ENCODE data around the gene GDI1. TPM values are rescaled to one million over a fixed set of nuclear protein-coding genes. Genes with fewer than 3 reads are reported as not detected.

GDI1 gene
- total and polyA plus RNA-seq, 9 of the 15 experiments (the other 6 are each of a cell fraction or from before 2014, with no cell fraction given), result 0.97 to 82.6 (median 37.5) TPM

DNA sequence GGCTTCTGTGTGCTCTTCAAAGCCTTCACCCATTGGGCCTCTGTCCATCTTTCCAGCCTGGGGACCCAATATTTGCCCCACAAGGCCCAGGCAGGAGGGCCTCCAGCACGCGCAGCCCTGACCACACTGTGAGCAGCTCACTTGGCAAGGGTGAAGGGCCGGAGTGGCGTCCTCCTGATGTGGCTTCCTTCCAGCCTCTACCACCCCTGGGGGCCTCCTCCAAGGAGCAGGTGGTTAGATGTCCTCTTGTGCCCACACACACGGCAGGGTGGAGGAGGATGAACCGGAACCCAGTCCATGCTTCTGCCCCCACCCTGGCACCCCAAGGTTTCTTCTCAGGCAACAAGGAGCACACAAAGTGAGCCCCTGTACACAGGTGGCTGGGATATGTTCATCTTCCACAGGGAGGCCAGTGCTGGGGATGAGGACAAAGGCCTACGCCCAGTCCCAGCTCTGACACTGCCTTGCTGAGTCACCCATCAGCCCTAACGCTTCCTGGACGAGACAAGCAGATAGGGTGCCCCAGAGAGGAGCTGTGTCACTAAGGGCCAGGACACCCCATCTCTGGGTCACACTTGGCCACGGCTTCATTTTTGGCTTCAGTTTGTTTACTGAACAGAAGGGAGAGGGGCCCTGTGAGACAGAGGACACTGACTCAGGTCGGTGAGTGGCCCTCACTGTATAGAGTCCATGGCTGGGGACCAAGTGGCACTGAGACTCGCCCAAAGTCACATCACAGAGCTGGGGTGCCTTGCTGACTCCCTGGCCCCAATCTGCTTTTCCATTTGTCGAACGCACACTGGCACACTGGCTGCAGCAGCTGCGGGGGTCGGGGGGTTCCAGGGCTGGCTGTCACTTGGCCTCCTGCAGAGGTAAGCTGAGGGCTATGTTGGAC lies 47.5 kb downstream of the GDI1 start (continued):
- TF ChIP-seq, protein P1, sequence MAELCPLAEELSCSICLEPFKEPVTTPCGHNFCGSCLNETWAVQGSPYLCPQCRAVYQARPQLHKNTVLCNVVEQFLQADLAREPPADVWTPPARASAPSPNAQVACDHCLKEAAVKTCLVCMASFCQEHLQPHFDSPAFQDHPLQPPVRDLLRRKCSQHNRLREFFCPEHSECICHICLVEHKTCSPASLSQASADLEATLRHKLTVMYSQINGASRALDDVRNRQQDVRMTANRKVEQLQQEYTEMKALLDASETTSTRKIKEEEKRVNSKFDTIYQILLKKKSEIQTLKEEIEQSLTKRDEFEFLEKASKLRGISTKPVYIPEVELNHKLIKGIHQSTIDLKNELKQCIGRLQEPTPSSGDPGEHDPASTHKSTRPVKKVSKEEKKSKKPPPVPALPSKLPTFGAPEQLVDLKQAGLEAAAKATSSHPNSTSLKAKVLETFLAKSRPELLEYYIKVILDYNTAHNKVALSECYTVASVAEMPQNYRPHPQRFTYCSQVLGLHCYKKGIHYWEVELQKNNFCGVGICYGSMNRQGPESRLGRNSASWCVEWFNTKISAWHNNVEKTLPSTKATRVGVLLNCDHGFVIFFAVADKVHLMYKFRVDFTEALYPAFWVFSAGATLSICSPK (IDR thresholded peaks at IDR 0.05; ENCODE audit: borderline replicate concordance), result no peak
- TF ChIP-seq NFRKB (IDR thresholded peaks at IDR 0.05; ENCODE audit: low read depth) (no peak), ZEB2 (IDR thresholded peaks at IDR 0.05) (peak; percentile 69), SMAD4 (CRISPR knock-in tag; conservative IDR thresholded peaks at IDR 0.05) (no peak), SIX5 (IDR thresholded peaks at IDR 0.05; ENCODE audit: borderline replicate concordance in 1 of 2, insufficient read depth in 1 of 2, low read depth in 1 of 2, low read length in 2 of 2) (no peak), ZBTB8A (IDR thresholded peaks at IDR 0.05; ENCODE audit: partially characterized antibody) (no peak), SMAD2 (IDR thresholded peaks at IDR 0.05; ENCODE audit: low read depth, low read length) (no peak), ZNF253 (CRISPR knock-in tag; conservative IDR thresholded peaks at IDR 0.05) (no peak), SLC30A9 (CRISPR knock-in tag; IDR thresholded peaks at IDR 0.05) (no peak), IRF2 (CRISPR knock-in tag; IDR thresholded peaks at IDR 0.05) (no peak), LARP7 (IDR thresholded peaks at IDR 0.05) (no peak), RBM14 (IDR thresholded peaks at IDR 0.05; ENCODE audit: borderline replicate concordance, insufficient read depth, low read depth, low read length) (no peak), RFX7 (CRISPR knock-in tag; IDR thresholded peaks at IDR 0.05) (no peak), SAP30 (IDR thresholded peaks at IDR 0.05; ENCODE audit: borderline replicate concordance, insufficient read depth, low read depth, low read length, poor library complexity, severe bottlenecking) (no peak), HDAC1 (IDR thresholded peaks at IDR 0.05) (peak in 1 of 2 experiments; percentile 59; a peak in 1 of 4 replicates), ZC3H8 (IDR thresholded peaks at IDR 0.05) (no peak), OTX1 (CRISPR knock-in tag; IDR thresholded peaks at IDR 0.05) (no peak)
- TF ChIP-seq, protein P2, sequence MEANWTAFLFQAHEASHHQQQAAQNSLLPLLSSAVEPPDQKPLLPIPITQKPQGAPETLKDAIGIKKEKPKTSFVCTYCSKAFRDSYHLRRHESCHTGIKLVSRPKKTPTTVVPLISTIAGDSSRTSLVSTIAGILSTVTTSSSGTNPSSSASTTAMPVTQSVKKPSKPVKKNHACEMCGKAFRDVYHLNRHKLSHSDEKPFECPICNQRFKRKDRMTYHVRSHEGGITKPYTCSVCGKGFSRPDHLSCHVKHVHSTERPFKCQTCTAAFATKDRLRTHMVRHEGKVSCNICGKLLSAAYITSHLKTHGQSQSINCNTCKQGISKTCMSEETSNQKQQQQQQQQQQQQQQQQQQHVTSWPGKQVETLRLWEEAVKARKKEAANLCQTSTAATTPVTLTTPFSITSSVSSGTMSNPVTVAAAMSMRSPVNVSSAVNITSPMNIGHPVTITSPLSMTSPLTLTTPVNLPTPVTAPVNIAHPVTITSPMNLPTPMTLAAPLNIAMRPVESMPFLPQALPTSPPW (CRISPR knock-in tag; IDR thresholded peaks at IDR 0.05), result no peak; the same call in 1 of the 2 replicates
- TF ChIP-seq, protein P3, sequence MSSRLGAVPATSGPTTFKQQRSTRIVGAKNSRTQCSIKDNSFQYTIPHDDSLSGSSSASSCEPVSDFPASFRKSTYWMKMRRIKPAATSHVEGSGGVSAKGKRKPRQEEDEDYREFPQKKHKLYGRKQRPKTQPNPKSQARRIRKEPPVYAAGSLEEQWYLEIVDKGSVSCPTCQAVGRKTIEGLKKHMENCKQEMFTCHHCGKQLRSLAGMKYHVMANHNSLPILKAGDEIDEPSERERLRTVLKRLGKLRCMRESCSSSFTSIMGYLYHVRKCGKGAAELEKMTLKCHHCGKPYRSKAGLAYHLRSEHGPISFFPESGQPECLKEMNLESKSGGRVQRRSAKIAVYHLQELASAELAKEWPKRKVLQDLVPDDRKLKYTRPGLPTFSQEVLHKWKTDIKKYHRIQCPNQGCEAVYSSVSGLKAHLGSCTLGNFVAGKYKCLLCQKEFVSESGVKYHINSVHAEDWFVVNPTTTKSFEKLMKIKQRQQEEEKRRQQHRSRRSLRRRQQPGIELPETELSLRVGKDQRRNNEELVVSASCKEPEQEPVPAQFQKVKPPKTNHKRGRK (tag; IDR thresholded peaks at IDR 0.05), result no peak
- TF ChIP-seq, protein P4, sequence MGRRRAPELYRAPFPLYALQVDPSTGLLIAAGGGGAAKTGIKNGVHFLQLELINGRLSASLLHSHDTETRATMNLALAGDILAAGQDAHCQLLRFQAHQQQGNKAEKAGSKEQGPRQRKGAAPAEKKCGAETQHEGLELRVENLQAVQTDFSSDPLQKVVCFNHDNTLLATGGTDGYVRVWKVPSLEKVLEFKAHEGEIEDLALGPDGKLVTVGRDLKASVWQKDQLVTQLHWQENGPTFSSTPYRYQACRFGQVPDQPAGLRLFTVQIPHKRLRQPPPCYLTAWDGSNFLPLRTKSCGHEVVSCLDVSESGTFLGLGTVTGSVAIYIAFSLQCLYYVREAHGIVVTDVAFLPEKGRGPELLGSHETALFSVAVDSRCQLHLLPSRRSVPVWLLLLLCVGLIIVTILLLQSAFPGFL (CRISPR knock-in tag; IDR thresholded peaks at IDR 0.05), result no peak
- TF ChIP-seq, protein P5, sequence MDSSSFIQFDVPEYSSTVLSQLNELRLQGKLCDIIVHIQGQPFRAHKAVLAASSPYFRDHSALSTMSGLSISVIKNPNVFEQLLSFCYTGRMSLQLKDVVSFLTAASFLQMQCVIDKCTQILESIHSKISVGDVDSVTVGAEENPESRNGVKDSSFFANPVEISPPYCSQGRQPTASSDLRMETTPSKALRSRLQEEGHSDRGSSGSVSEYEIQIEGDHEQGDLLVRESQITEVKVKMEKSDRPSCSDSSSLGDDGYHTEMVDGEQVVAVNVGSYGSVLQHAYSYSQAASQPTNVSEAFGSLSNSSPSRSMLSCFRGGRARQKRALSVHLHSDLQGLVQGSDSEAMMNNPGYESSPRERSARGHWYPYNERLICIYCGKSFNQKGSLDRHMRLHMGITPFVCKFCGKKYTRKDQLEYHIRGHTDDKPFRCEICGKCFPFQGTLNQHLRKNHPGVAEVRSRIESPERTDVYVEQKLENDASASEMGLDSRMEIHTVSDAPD (CRISPR knock-in tag; IDR thresholded peaks at IDR 0.05), result no peak
